Natural killer cell (primary cell): Measurements from ENCODE around the gene SLC17A5. TPM values are rescaled to one million over a fixed set of nuclear protein-coding genes. Genes with fewer than 3 reads are reported as not detected.
"Not testable (repeated sequence)": the region's sequence is repeated elsewhere in the genome, so short reads cannot be mapped to it uniquely, and the experiment has no call there.

Experiments used
- ATAC-seq, 3 donors: fragments of 150-1000 bp in 2 of 3; fragments of 200-7000 bp in 1 of 3; cut with Tn5 transposase; 1 replicate in 1 of 3; 2 replicates in 2 of 3; pipeline ENCODE4 v1.10.0; 2021; ENCODE audit warnings: mild to moderate bottlenecking in 2 of 3, moderate library complexity in 2 of 3
- DNase-seq, 2 donors: peaks; one replicate each; pipeline versions ENCODE4 v3.0.0 to v3.0.0-alpha.2; 2013 to 2021; ENCODE audit warnings: mixed read lengths in 1 of 2
- H3K27ac ChIP-seq: one replicate; pipeline ENCODE4 v1.5.1; 2013; ENCODE audit warnings: mild to moderate bottlenecking, low read length
- H3K27me3 ChIP-seq: one replicate; pipeline ENCODE4 v1.6.1; 2013; ENCODE audit warnings: low read length; ENCODE audit not compliant: control insufficient read depth, insufficient read depth
- H3K36me3 ChIP-seq: one replicate; pipeline ENCODE4 v1.6.1; 2013; ENCODE audit warnings: low read length; ENCODE audit not compliant: control insufficient read depth, insufficient read depth
- H3K4me1 ChIP-seq: one replicate; pipeline ENCODE4 v1.6.1; 2013; ENCODE audit warnings: low read length; ENCODE audit not compliant: control insufficient read depth, insufficient read depth
- H3K4me3 ChIP-seq: one replicate; pipeline ENCODE4 v1.5.1; 2013; ENCODE audit warnings: low read length
- H3K9me3 ChIP-seq: one replicate; pipeline ENCODE4 v1.6.1; 2013; ENCODE audit warnings: low read length; ENCODE audit not compliant: control insufficient read depth, insufficient read depth
- H3K27ac Mint-ChIP-seq, 2 donors: one replicate each; pipeline ENCODE4 v1.8.0; 2022; ENCODE audit warnings: mild to moderate bottlenecking in 2 of 2, mixed read lengths in 2 of 2, moderate library complexity in 1 of 2
- H3K27me3 Mint-ChIP-seq, 2 donors: one replicate each; pipeline ENCODE4 v1.8.0; 2022; ENCODE audit warnings: low read depth in 2 of 2, mixed read lengths in 2 of 2
- H3K36me3 Mint-ChIP-seq: one replicate; pipeline ENCODE4 v1.8.0; 2022; ENCODE audit warnings: mixed read lengths
- H3K4me1 Mint-ChIP-seq, 2 donors: one replicate each; pipeline ENCODE4 v1.8.0; 2022; ENCODE audit warnings: mixed read lengths in 2 of 2
- H3K4me3 Mint-ChIP-seq: one replicate; pipeline ENCODE4 v1.8.0; 2022; ENCODE audit warnings: mild to moderate bottlenecking, moderate library complexity, mixed read lengths
- H3K9me3 Mint-ChIP-seq, 2 donors: one replicate each; pipeline ENCODE4 v1.8.0; 2022; ENCODE audit warnings: mixed read lengths in 2 of 2
- CTCF ChIP-seq: fragments of 200-600 bp; IDR thresholded peaks from one replicate; pipeline ENCODE4 v1.8.0; 2022; ENCODE audit warnings: antibody characterized with exemption
- WGBS: methylation state at CpG from one replicate; pipeline ENCODE4 v1.1.7; 2013; ENCODE audit warnings: missing lambda C conversion rate; ENCODE audit not compliant: insufficient coverage; 5-methylcytosine and 5-hydroxymethylcytosine counted together
- intact Hi-C: fragments of 100-400 bp; cut with micrococcal nuclease; formaldehyde crosslinking; loops from one replicate; pipeline ENCODE4 v1.14.2; 2022
- total RNA-seq, 4 donors: library from RNA; stranded (reverse); fragments of 120-200 nt in 1 of 4; gene quantifications; one replicate each; pipeline versions ENCODE4 v1.2.3 to v1.2.4, GENCODE V29; 2013 to 2022

SLC17A5 gene
- total RNA-seq, 3 donors from 2014 or later (not counting 1 experiment from before 2014, with no cell fraction given), result 8.5 to 13.8 (median 9.1) TPM

- Histone ChIP-seq H3K4me3 (no peak overlapping the region), H3K4me1 (peaks cover under 1% of the 10 kb centered on the region), H3K36me3 (no peaks in the 10 kb centered on the region), H3K27ac (no peak overlapping the region), H3K27me3 (no peaks in the 10 kb centered on the region), H3K9me3 (no peaks in the 10 kb centered on the region)
- intact Hi-C loops, result no loop called here
- no peak overlapping the region for H3K27ac Mint-ChIP-seq
- H3K27me3 Mint-ChIP-seq, result peaks cover 12 to 20% of the 10 kb centered on the region in 2 donors
- H3K9me3 Mint-ChIP-seq, result peaks cover 0 to 4% of the 10 kb centered on the region in 2 donors
- H3K36me3 Mint-ChIP-seq, result no peaks in the 10 kb centered on the region
- peaks cover 3 to 4% of the 10 kb centered on the region in 2 donors for H3K4me1 Mint-ChIP-seq
- DNase-seq (no peak), ATAC-seq (no peak)
- no peak for TF ChIP-seq CTCF
- 47% methylated on average over 5 of the region's 5 CpGs for WGBS
- H3K4me3 Mint-ChIP-seq, result no peak overlapping the region
Measured at GRCh38 chr6:73680289-73680918, 26.6 kb upstream of the SLC17A5 start.

- H3K27me3 ChIP-seq, H3K36me3 ChIP-seq, ATAC-seq, H3K9me3 Mint-ChIP-seq, H3K36me3 Mint-ChIP-seq, H3K4me3 ChIP-seq, H3K27ac ChIP-seq, H3K4me1 ChIP-seq, H3K27ac Mint-ChIP-seq, DNase-seq, intact Hi-C loops, H3K4me1 Mint-ChIP-seq, H3K9me3 ChIP-seq, H3K4me3 Mint-ChIP-seq: not testable (repeated sequence)
- WGBS, result 93% methylated on average over 5 of the region's 5 CpGs
- H3K27me3 Mint-ChIP-seq, result peaks cover 12 to 20% of the 10 kb centered on the region in 2 donors
Measured at GRCh38 chr6:73679846-73680245, 26.1 kb upstream of the SLC17A5 start.

- H3K9me3 Mint-ChIP-seq, result peaks cover 0 to 4% of the 10 kb centered on the region in 2 donors
- Histone ChIP-seq H3K27me3 (no peaks in the 10 kb centered on the region), H3K4me1 (peaks cover 2% of the 10 kb centered on the region), H3K27ac (no peak overlapping the region), H3K9me3 (no peaks in the 10 kb centered on the region), H3K4me3 (no peak overlapping the region), H3K36me3 (no peaks in the 10 kb centered on the region)
- H3K4me1 Mint-ChIP-seq, result peaks cover 5% of the 10 kb centered on the region in 2 donors
- WGBS, result 20% methylated on average over 1 of the region's 3 CpGs
- peaks cover 10 to 20% of the 10 kb centered on the region in 2 donors for H3K27me3 Mint-ChIP-seq
- H3K36me3 Mint-ChIP-seq, result no peaks in the 10 kb centered on the region
- H3K4me3 Mint-ChIP-seq, result no peak overlapping the region
- H3K27ac Mint-ChIP-seq, result no peak overlapping the region
- no peak for DNase-seq
- ATAC-seq, result no peak
- no peak for TF ChIP-seq CTCF
- intact Hi-C loops, result no loop called here
Measured at GRCh38 chr6:73679009-73679408, 25.2 kb upstream of the SLC17A5 start.

- Mint-ChIP-seq H3K27ac (no peak overlapping the region), H3K27me3 (peaks cover 3 to 11% of the 10 kb centered on the region in 2 donors), H3K4me3 (no peak overlapping the region), H3K36me3 (no peaks in the 10 kb centered on the region), H3K9me3 (no peaks in the 10 kb centered on the region), H3K4me1 (peaks cover 5% of the 10 kb centered on the region in 2 donors)
- intact Hi-C loops, result loop anchor here (1.0 kb wide), 2 partner anchors 58 to 1534 kb away; no protein-coding TSS in a partner anchor
- peak; percentile 85 for TF ChIP-seq CTCF
- Histone ChIP-seq H3K4me3 (no peak overlapping the region), H3K36me3 (no peaks in the 10 kb centered on the region), H3K4me1 (peaks cover 2% of the 10 kb centered on the region), H3K27ac (no peak overlapping the region), H3K9me3 (no peaks in the 10 kb centered on the region), H3K27me3 (no peaks in the 10 kb centered on the region)
- ATAC-seq (peak; percentile 89 to 94 (median 92)), DNase-seq (peak; percentile 43 to 80)
- WGBS, result 50% methylated on average over 1 of the region's 4 CpGs
Measured at GRCh38 chr6:73675466-73676098, 21.8 kb upstream of the SLC17A5 start.
